Glutamatergic neuron (in vitro differentiated cells): ENCODE results near the gene SRSF11. TPM values are rescaled to one million over a fixed set of nuclear protein-coding genes. Genes with fewer than 3 reads are reported as not detected.
A peak's percentile ranks its signal among the peaks of the same experiment; 100 is the strongest.

Experiments
- DNase-seq: peaks from one replicate; pipeline ENCODE4 v3.0.0; 2022
- H3K27ac Mint-ChIP-seq: one replicate; pipeline ENCODE4 v1.8.0; 2020; ENCODE audit warnings: mild to moderate bottlenecking, mixed read lengths, inconsistent platforms; ENCODE audit not compliant: unreplicated experiment
- H3K27me3 Mint-ChIP-seq: one replicate; pipeline ENCODE4 v1.8.0; 2020; ENCODE audit warnings: mild to moderate bottlenecking, moderate library complexity, mixed read lengths, inconsistent platforms; ENCODE audit not compliant: unreplicated experiment
- H3K36me3 Mint-ChIP-seq: one replicate; pipeline ENCODE4 v1.8.0; 2020; ENCODE audit warnings: mild to moderate bottlenecking, mixed read lengths, inconsistent platforms; ENCODE audit not compliant: unreplicated experiment
- H3K4me1 Mint-ChIP-seq: one replicate; pipeline ENCODE4 v1.8.0; 2020; ENCODE audit warnings: mild to moderate bottlenecking, low read depth, mixed read lengths, inconsistent platforms; ENCODE audit not compliant: unreplicated experiment
- H3K4me3 Mint-ChIP-seq: one replicate; pipeline ENCODE4 v1.8.0; 2020; ENCODE audit warnings: mild to moderate bottlenecking, mixed read lengths, inconsistent platforms; ENCODE audit not compliant: unreplicated experiment
- H3K9me3 Mint-ChIP-seq: one replicate; pipeline ENCODE4 v1.8.0; 2020; ENCODE audit warnings: mild to moderate bottlenecking, moderate library complexity, mixed read lengths, inconsistent platforms; ENCODE audit not compliant: unreplicated experiment
- total RNA-seq: library from RNA; stranded (reverse); fragmentation: NEBNext Ultra II Directional; extraction: Animal tissue kit (Norgen Biotek cat#: 25700); gene quantifications from one replicate; pipeline ENCODE4 v1.2.1, GENCODE V29; 2021; ENCODE audit not compliant: unreplicated experiment
- TF ChIP-seq, protein P1 (sequence below): fragments of 200-600 bp; sonication (generic); IDR thresholded peaks from one replicate; pipeline ENCODE4 v1.5.0; 2021; ENCODE audit not compliant: partially characterized antibody, unreplicated experiment

The SRSF11 gene
- total RNA-seq, 1 donor from 2014 or later = 265 TPM

DNA sequence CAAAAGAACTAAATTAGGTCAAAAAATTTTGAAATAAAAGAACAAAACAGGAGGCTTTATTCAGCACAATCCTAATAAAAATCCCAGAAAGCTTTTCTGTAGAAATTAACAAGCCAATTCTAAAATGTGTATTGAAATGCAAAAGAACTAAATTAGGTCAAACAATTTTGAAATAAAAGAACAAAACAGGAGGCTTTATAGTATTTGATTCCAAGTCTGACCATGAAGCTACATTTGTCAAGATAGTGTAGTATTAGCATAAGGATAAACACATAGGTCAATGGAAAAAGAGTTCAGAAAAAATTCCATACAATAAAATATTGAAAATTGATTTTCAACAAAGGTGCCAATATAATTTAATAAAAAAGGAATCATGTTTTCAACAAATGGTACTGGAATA, 26.6 kb upstream of the SRSF11 start:
- Mint-ChIP-seq H3K36me3 (no peaks in the 10 kb centered on the region), H3K27me3 (no peaks in the 10 kb centered on the region), H3K4me3 (no peak overlapping the region), H3K9me3 (peaks cover 2% of the 10 kb centered on the region), H3K27ac (no peak overlapping the region), H3K4me1 (no peaks in the 10 kb centered on the region)
- TF ChIP-seq, protein P1, sequence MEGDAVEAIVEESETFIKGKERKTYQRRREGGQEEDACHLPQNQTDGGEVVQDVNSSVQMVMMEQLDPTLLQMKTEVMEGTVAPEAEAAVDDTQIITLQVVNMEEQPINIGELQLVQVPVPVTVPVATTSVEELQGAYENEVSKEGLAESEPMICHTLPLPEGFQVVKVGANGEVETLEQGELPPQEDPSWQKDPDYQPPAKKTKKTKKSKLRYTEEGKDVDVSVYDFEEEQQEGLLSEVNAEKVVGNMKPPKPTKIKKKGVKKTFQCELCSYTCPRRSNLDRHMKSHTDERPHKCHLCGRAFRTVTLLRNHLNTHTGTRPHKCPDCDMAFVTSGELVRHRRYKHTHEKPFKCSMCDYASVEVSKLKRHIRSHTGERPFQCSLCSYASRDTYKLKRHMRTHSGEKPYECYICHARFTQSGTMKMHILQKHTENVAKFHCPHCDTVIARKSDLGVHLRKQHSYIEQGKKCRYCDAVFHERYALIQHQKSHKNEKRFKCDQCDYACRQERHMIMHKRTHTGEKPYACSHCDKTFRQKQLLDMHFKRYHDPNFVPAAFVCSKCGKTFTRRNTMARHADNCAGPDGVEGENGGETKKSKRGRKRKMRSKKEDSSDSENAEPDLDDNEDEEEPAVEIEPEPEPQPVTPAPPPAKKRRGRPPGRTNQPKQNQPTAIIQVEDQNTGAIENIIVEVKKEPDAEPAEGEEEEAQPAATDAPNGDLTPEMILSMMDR = no peak
- DNase-seq = no peak

DNA sequence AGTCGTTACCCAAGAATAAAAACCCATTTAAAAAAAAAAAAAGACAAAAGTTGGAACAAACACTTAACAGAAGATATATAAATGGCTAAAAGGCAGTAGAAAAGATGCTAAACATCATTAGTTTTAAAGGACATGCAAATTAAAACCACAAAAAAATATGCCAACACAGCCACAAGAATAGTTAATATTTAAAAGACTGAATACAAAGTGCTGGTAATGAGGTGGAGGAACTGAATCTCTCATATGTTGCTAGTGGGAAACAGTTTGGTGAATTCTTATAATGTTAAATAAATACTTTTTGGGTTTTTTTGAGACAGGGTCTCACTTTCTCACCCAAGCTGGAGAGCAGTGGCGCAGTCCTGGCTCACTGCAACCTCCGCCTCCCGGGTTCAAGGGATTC, 25.8 kb upstream of the SRSF11 start:
- TF ChIP-seq, protein P1 = no peak
- DNase-seq = no peak
- Mint-ChIP-seq H3K4me3 (no peak overlapping the region), H3K36me3 (no peaks in the 10 kb centered on the region), H3K27me3 (no peaks in the 10 kb centered on the region), H3K9me3 (peaks cover 2% of the 10 kb centered on the region), H3K4me1 (no peaks in the 10 kb centered on the region), H3K27ac (no peak overlapping the region)

DNA sequence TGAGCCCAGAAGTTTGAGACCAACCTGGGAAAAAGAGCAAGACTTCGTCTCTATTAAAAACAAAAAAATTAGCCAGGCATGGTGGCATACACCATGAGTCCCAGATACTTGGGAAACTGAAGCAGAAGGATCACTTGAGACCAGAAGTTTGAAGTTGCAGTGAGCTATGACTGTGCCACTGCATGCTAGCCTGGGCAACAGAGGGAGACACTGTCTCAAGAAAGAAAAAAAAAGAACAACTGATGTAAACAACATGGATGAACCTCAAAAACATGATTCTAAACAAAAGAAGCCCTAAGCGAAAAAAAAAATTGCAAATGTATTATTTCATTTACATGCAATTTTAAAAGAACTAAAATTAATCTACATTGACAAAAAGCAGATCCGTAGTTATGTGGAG, 24.8 kb upstream of the SRSF11 start:
- Mint-ChIP-seq H3K36me3 (no peaks in the 10 kb centered on the region), H3K27me3 (no peaks in the 10 kb centered on the region), H3K4me3 (no peak overlapping the region), H3K4me1 (no peaks in the 10 kb centered on the region), H3K9me3 (peaks cover 2% of the 10 kb centered on the region), H3K27ac (no peak overlapping the region)
- DNase-seq = no peak
- TF ChIP-seq, protein P1 = no peak

DNA sequence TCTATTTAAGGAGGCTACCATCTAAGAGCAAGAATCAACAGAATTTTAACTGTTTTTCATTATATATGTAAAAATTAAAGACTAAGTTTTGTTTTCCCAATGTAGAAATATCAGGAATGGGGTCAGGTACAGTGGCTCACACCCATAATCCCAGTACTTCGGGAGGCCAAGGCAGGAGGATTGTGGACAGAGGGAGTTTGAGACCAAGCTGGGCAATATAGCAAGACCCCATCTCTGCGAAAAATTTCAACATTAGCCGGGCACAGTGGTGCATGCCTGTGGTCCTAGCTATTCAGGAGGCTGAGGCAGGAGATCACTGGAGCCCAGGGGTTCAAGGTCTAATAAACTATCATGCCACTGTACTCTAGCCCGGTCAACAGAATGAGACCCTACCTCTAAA, 21.1 kb upstream of the SRSF11 start:
- H3K4me3 Mint-ChIP-seq = no peak overlapping the region
- TF ChIP-seq, protein P1 = no peak
- peaks cover 7% of the 10 kb centered on the region for H3K4me1 Mint-ChIP-seq
- peaks cover 1% of the 10 kb centered on the region for H3K27me3 Mint-ChIP-seq
- no peaks in the 10 kb centered on the region for H3K36me3 Mint-ChIP-seq
- H3K27ac Mint-ChIP-seq = no peak overlapping the region
- peaks cover 6% of the 10 kb centered on the region for H3K9me3 Mint-ChIP-seq
- no peak for DNase-seq

DNA sequence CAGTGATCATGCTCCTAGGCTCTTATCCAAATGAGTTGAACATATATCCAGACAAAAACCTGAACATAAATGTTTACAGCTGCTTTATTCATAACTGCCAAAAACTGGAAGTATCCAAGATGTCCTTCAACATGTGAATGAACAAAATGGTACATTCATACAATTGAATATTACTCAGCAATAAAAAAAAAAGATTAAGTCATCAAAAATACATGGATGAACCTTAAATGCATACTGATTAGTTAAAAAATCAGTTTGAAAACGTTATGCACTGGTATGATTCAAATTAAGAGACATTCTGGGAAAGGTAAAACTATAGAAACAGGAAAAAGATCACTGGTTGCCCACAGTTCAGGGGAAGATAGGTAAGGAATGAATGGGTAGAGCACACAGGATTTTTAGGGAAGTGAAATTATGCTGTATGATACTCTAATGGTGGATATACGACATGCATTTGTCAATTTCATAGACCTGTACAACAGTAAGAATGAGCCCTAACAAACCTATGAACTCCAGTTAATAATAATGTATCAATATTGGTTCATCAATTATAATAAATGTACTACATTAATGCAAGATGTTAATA, 18.9 kb upstream of the SRSF11 start:
- peak overlapping the region; percentile 71 for H3K4me3 Mint-ChIP-seq
- TF ChIP-seq, protein P1 = no peak
- no peak overlapping the region for H3K27ac Mint-ChIP-seq
- H3K36me3 Mint-ChIP-seq = no peaks in the 10 kb centered on the region
- H3K27me3 Mint-ChIP-seq = peaks cover 5% of the 10 kb centered on the region
- DNase-seq = no peak
- peaks cover 12% of the 10 kb centered on the region for H3K9me3 Mint-ChIP-seq
- peaks cover 7% of the 10 kb centered on the region for H3K4me1 Mint-ChIP-seq
